ENCODE results near the gene PPM1H. TPM values are rescaled to one million over a fixed set of nuclear protein-coding genes. Genes with fewer than 3 reads are reported as not detected.

The PPM1H gene
- total RNA-seq, 1 donor from 2014 or later: 0.49 TPM

- DNase-seq (ENCODE audit: extremely low spot score in 2 of 2): no peak
- H3K4me3 ChIP-seq: no peak overlapping the region
- no peaks in the 10 kb centered on the region for H3K36me3 ChIP-seq
- no peaks in the 10 kb centered on the region for H3K4me1 ChIP-seq
- H3K9me3 ChIP-seq: no peaks in the 10 kb centered on the region
- no peak for TF ChIP-seq POLR2AphosphoS5 (IDR thresholded peaks at IDR 0.05; ENCODE audit: insufficient read depth in 1 of 2, low read depth in 1 of 2)
- no peaks in the 10 kb centered on the region for H3K27me3 ChIP-seq
- intact Hi-C loops (cut with DNase I): loop anchor here (5.0 to 10.0 kb wide), 3 partner anchors 188 to 355 kb away; no protein-coding TSS in a partner anchor
- H3K27ac ChIP-seq: no peak overlapping the region
These were observed 145.1 kb downstream of the PPM1H start for GRCh38 chr12:62789851-62790250.

GRCh38 chr12:62787611-62788010 lies 147.3 kb downstream of the PPM1H start:
- no peak for DNase-seq (ENCODE audit: extremely low spot score in 2 of 2)
- H3K4me1 ChIP-seq: no peaks in the 10 kb centered on the region
- intact Hi-C loops (cut with DNase I): no loop called here
- no peaks in the 10 kb centered on the region for H3K36me3 ChIP-seq
- H3K27me3 ChIP-seq: no peaks in the 10 kb centered on the region
- H3K9me3 ChIP-seq: no peaks in the 10 kb centered on the region
- no peak overlapping the region for H3K27ac ChIP-seq
- TF ChIP-seq POLR2A (IDR thresholded peaks at IDR 0.05): no peak
- no peak for TF ChIP-seq POLR2AphosphoS5 (IDR thresholded peaks at IDR 0.05; ENCODE audit: insufficient read depth in 1 of 2, low read depth in 1 of 2)
- no peak for TF ChIP-seq CTCF (IDR thresholded peaks at IDR 0.05)
- no peak overlapping the region for H3K4me3 ChIP-seq

- TF ChIP-seq POLR2AphosphoS5 (IDR thresholded peaks at IDR 0.05; ENCODE audit: insufficient read depth in 1 of 2, low read depth in 1 of 2) (no peak), POLR2A (IDR thresholded peaks at IDR 0.05) (no peak), CTCF (IDR thresholded peaks at IDR 0.05) (no peak)
- Histone ChIP-seq H3K27ac (no peak overlapping the region), H3K4me1 (no peaks in the 10 kb centered on the region), H3K27me3 (no peaks in the 10 kb centered on the region), H3K9me3 (no peaks in the 10 kb centered on the region), H3K4me3 (no peak overlapping the region), H3K36me3 (no peaks in the 10 kb centered on the region)
- intact Hi-C loops (cut with DNase I): no loop called here
- no peak for DNase-seq (ENCODE audit: extremely low spot score in 2 of 2)
These were observed 147.9 kb downstream of the PPM1H start for GRCh38 chr12:62787023-62787422.

GRCh38 chr12:62785941-62786559 lies 148.9 kb downstream of the PPM1H start:
- Histone ChIP-seq H3K27ac (peak overlapping the region; percentile 5), H3K4me3 (no peak overlapping the region), H3K27me3 (no peaks in the 10 kb centered on the region), H3K4me1 (no peaks in the 10 kb centered on the region), H3K36me3 (no peaks in the 10 kb centered on the region), H3K9me3 (no peaks in the 10 kb centered on the region)
- TF ChIP-seq POLR2AphosphoS5 (IDR thresholded peaks at IDR 0.05; ENCODE audit: insufficient read depth in 1 of 2, low read depth in 1 of 2) (peak; percentile 37 to 70), POLR2A (IDR thresholded peaks at IDR 0.05) (no peak), CTCF (IDR thresholded peaks at IDR 0.05) (no peak)
- DNase-seq (ENCODE audit: extremely low spot score in 2 of 2): no peak
- intact Hi-C loops (cut with DNase I): no loop called here

- intact Hi-C loops (cut with DNase I): no loop called here
- H3K4me1 ChIP-seq: no peaks in the 10 kb centered on the region
- no peaks in the 10 kb centered on the region for H3K27me3 ChIP-seq
- H3K4me3 ChIP-seq: no peak overlapping the region
- TF ChIP-seq POLR2A (IDR thresholded peaks at IDR 0.05): no peak
- no peak for TF ChIP-seq CTCF (IDR thresholded peaks at IDR 0.05)
- TF ChIP-seq POLR2AphosphoS5 (IDR thresholded peaks at IDR 0.05; ENCODE audit: insufficient read depth in 1 of 2, low read depth in 1 of 2): no peak
- no peak for DNase-seq (ENCODE audit: extremely low spot score in 2 of 2)
- no peaks in the 10 kb centered on the region for H3K9me3 ChIP-seq
- no peaks in the 10 kb centered on the region for H3K36me3 ChIP-seq
- H3K27ac ChIP-seq: no peak overlapping the region
These were observed 150.4 kb downstream of the PPM1H start for GRCh38 chr12:62784576-62784975.

All from vagina (tissue), 2 donors.